ENCODE measurements around the gene RXRA.

The RXRA gene

GRCh38 chr9:134454476-134454857, 128.2 kb downstream of the RXRA start:
- DNase-seq (ENCODE audit: low read depth) = no peak

- DNase-seq (ENCODE audit: low read depth) = no peak
These were observed 128.8 kb downstream of the RXRA start for GRCh38 chr9:134455021-134455471.

- DNase-seq (ENCODE audit: low read depth) = no peak
These were observed 129.3 kb downstream of the RXRA start for GRCh38 chr9:134455537-134455933.

GRCh38 chr9:134455934-134456755, 129.9 kb downstream of the RXRA start:
- DNase-seq (ENCODE audit: low read depth) = peak; percentile 57

- DNase-seq (ENCODE audit: low read depth) = no peak
These were observed 130.6 kb downstream of the RXRA start for GRCh38 chr9:134456756-134457305.

- DNase-seq (ENCODE audit: low read depth) = no peak
These were observed 131.3 kb downstream of the RXRA start for GRCh38 chr9:134457321-134458206.

GRCh38 chr9:134458207-134459108, 132.2 kb downstream of the RXRA start:
- no peak for DNase-seq (ENCODE audit: low read depth)

- DNase-seq (ENCODE audit: low read depth) = no peak
These were observed 132.9 kb downstream of the RXRA start for GRCh38 chr9:134459164-134459563.

- DNase-seq (ENCODE audit: low read depth) = no peak
These were observed 133.3 kb downstream of the RXRA start for GRCh38 chr9:134459573-134459972.

- no peak for DNase-seq (ENCODE audit: low read depth)
These were observed 134.0 kb downstream of the RXRA start for GRCh38 chr9:134460206-134460605.

GRCh38 chr9:134460896-134461295, 134.6 kb downstream of the RXRA start:
- DNase-seq (ENCODE audit: low read depth) = no peak

- DNase-seq (ENCODE audit: low read depth) = no peak
These were observed 135.2 kb downstream of the RXRA start for GRCh38 chr9:134461426-134461982.

GRCh38 chr9:134462318-134462717, 136.1 kb downstream of the RXRA start:
- no peak for DNase-seq (ENCODE audit: low read depth)

- no peak for DNase-seq (ENCODE audit: low read depth)
These were observed 137.0 kb downstream of the RXRA start for GRCh38 chr9:134463280-134463679.

GRCh38 chr9:134466869-134467616, 140.8 kb downstream of the RXRA start:
- no peak for DNase-seq (ENCODE audit: low read depth)

GRCh38 chr9:134468358-134468757, 142.1 kb downstream of the RXRA start:
- DNase-seq (ENCODE audit: low read depth) = no peak

GRCh38 chr9:134469041-134469875, 143.0 kb downstream of the RXRA start:
- no peak for DNase-seq (ENCODE audit: low read depth)

- no peak for DNase-seq (ENCODE audit: low read depth)
These were observed 146.0 kb downstream of the RXRA start for GRCh38 chr9:134472256-134472655.
